Measurements from ENCODE around the gene LDAH.

LDAH gene

DNA sequence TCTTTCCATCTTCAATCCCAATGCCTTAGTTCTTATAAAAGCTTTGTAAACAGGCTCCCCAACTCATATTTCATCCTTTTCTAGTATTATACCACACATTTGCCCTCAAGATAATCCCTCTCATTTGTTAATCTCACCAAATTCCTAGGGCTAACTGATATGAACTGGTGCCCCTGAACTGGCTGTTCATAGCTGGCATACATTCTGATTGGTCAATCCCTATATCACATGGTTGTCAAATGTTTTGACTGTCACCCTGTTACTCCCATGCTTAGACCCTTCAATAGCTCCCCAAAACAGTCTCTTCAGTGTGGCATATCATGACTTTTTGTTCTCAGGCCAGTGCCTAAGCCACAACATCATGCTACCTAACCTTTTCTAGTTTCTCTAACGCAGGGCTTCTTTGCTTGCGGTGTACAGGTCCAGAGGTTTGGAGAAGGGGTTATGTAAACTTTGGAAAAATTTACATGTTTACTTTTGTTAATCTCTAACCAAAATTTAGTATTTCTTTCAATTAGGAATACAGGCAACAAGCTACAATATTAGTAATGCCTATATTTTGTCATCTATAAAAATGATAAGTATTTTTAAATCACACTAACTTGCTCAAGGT is 125.5 kb downstream of the LDAH start:
- TF ChIP-seq ZIC2 (tag by site-specific recombination; IDR thresholded peaks at IDR 0.05) (no peak), ZNF2 (tag by site-specific recombination; IDR thresholded peaks at IDR 0.05) (no peak), GLIS1 (tag by site-specific recombination; IDR thresholded peaks at IDR 0.05) (no peak), ZNF133 (tag by site-specific recombination; IDR thresholded peaks at IDR 0.05) (no peak), GLIS2 (tag by site-specific recombination; IDR thresholded peaks at IDR 0.05) (no peak), ZSCAN23 (tag by site-specific recombination; IDR thresholded peaks at IDR 0.05) (no peak), KLF1 (tag by site-specific recombination; IDR thresholded peaks at IDR 0.05) (no peak), ELK4 (IDR thresholded peaks at IDR 0.05; ENCODE audit: borderline replicate concordance, low read depth, low read length) (no peak), ZNF391 (tag by site-specific recombination; IDR thresholded peaks at IDR 0.05; ENCODE audit: borderline replicate concordance, low read depth) (no peak), KLF8 (tag by site-specific recombination; IDR thresholded peaks at IDR 0.05) (no peak)
- TF ChIP-seq, protein P1, sequence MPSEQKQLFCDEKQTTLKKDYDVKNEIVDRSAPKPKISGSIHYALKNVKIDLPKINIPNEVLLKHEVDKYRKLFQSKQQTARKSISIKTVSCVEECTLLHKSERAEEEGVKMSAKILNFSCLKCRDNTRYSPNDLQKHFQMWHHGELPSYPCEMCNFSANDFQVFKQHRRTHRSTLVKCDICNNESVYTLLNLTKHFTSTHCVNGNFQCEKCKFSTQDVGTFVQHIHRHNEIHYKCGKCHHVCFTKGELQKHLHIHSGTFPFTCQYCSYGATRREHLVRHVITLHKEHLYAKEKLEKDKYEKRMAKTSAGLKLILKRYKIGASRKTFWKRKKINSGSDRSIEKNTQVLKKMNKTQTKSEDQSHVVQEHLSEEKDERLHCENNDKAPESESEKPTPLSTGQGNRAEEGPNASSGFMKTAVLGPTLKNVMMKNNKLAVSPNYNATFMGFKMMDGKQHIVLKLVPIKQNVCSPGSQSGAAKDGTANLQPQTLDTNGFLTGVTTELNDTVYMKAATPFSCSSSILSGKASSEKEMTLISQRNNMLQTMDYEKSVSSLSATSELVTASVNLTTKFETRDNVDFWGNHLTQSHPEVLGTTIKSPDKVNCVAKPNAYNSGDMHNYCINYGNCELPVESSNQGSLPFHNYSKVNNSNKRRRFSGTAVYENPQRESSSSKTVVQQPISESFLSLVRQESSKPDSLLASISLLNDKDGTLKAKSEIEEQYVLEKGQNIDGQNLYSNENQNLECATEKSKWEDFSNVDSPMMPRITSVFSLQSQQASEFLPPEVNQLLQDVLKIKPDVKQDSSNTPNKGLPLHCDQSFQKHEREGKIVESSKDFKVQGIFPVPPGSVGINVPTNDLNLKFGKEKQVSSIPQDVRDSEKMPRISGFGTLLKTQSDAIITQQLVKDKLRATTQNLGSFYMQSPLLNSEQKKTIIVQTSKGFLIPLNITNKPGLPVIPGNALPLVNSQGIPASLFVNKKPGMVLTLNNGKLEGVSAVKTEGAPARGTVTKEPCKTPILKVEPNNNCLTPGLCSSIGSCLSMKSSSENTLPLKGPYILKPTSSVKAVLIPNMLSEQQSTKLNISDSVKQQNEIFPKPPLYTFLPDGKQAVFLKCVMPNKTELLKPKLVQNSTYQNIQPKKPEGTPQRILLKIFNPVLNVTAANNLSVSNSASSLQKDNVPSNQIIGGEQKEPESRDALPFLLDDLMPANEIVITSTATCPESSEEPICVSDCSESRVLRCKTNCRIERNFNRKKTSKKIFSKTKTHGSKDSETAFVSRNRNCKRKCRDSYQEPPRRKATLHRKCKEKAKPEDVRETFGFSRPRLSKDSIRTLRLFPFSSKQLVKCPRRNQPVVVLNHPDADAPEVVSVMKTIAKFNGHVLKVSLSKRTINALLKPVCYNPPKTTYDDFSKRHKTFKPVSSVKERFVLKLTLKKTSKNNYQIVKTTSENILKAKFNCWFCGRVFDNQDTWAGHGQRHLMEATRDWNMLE (tag by site-specific recombination; conservative IDR thresholded peaks at IDR 0.05; ENCODE audit: low read depth), result no peak
- TF ChIP-seq, protein P2, sequence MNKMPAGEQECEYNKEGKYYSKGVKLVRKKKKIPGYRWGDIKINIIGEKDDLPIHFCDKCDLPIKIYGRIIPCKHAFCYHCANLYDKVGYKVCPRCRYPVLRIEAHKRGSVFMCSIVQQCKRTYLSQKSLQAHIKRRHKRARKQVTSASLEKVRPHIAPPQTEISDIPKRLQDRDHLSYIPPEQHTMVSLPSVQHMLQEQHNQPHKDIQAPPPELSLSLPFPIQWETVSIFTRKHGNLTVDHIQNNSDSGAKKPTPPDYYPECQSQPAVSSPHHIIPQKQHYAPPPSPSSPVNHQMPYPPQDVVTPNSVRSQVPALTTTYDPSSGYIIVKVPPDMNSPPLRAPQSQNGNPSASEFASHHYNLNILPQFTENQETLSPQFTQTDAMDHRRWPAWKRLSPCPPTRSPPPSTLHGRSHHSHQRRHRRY (tag by site-specific recombination; IDR thresholded peaks at IDR 0.05), result no peak
- ChIA-PET POLR2A (no interaction called here), CTCF (no interaction called here)
- Histone ChIP-seq H3K4me3 (ENCODE audit: low read depth, low read length) (no peak overlapping the region), H3K36me3 (ENCODE audit: control insufficient read depth in 2 of 2, insufficient read depth in 1 of 2, low read length in 2 of 2) (peaks cover 0 to 7% of the 10 kb centered on the region in 2 experiments; a peak in 1 of 3 replicates), H3K27ac (ENCODE audit: extremely low read depth, low read depth, low read length) (no peak overlapping the region), H3K9me3 (ENCODE audit: control insufficient read depth, insufficient read depth, low read depth, low read length) (no peaks in the 10 kb centered on the region), H3K4me1 (ENCODE audit: control insufficient read depth, insufficient read depth, low read length) (no peaks in the 10 kb centered on the region)

DNA sequence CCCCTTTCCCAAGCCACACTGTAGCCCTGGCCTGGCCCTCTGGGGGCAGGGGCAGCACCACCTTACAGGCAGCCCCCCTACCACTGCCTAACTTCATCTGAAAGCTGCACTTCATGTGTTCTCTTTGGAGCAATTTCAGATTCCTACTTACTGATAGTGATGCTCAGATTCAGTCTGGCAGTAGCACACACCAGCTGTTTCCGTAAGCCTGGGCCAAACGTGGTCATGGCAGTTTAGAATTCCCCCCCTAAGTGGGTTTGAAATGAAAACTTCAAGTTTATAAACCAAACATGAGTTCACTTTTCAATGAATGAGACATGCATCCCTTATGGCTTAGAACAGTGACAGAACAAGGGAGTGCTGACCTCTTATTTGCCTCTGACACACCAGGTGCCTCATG is 126.5 kb downstream of the LDAH start:
- ChIA-PET CTCF (no interaction called here), POLR2A (no interaction called here)
- Histone ChIP-seq H3K27ac (ENCODE audit: extremely low read depth, low read depth, low read length) (no peak overlapping the region), H3K36me3 (ENCODE audit: control insufficient read depth in 2 of 2, insufficient read depth in 1 of 2, low read length in 2 of 2) (peaks cover 0 to 7% of the 10 kb centered on the region in 2 experiments; a peak in 1 of 3 replicates), H3K9me3 (ENCODE audit: control insufficient read depth, insufficient read depth, low read depth, low read length) (no peaks in the 10 kb centered on the region), H3K4me1 (ENCODE audit: control insufficient read depth, insufficient read depth, low read length) (no peaks in the 10 kb centered on the region), H3K4me3 (ENCODE audit: low read depth, low read length) (no peak overlapping the region)
- TF ChIP-seq YY2 (tag by site-specific recombination; IDR thresholded peaks at IDR 0.05) (no peak), PRDM1 (tag by site-specific recombination; IDR thresholded peaks at IDR 0.05) (no peak), ZNF211 (tag by site-specific recombination; IDR thresholded peaks at IDR 0.05; ENCODE audit: low read depth) (no peak), ZNF37A (tag by site-specific recombination; IDR thresholded peaks at IDR 0.05) (no peak), SCRT2 (tag by site-specific recombination; IDR thresholded peaks at IDR 0.05) (no peak), ZNF148 (tag by site-specific recombination; IDR thresholded peaks at IDR 0.05; ENCODE audit: borderline replicate concordance) (no peak), SP7 (tag by site-specific recombination; IDR thresholded peaks at IDR 0.05) (no peak), SALL2 (tag by site-specific recombination; IDR thresholded peaks at IDR 0.05; ENCODE audit: borderline replicate concordance) (no peak), BCL11A (tag by site-specific recombination; IDR thresholded peaks at IDR 0.05; ENCODE audit: low read depth) (no peak), ZNF549 (tag by site-specific recombination; IDR thresholded peaks at IDR 0.05) (no peak), ZNF747 (tag by site-specific recombination; IDR thresholded peaks at IDR 0.05) (no peak), ZIC2 (tag by site-specific recombination; IDR thresholded peaks at IDR 0.05) (no peak)
- TF ChIP-seq, protein P3, sequence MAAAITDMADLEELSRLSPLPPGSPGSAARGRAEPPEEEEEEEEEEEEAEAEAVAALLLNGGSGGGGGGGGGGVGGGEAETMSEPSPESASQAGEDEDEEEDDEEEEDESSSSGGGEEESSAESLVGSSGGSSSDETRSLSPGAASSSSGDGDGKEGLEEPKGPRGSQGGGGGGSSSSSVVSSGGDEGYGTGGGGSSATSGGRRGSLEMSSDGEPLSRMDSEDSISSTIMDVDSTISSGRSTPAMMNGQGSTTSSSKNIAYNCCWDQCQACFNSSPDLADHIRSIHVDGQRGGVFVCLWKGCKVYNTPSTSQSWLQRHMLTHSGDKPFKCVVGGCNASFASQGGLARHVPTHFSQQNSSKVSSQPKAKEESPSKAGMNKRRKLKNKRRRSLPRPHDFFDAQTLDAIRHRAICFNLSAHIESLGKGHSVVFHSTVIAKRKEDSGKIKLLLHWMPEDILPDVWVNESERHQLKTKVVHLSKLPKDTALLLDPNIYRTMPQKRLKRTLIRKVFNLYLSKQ (tag by site-specific recombination; IDR thresholded peaks at IDR 0.05; ENCODE audit: borderline replicate concordance), result no peak
